Measurements from ENCODE around the gene NPAS4.
A peak's percentile ranks its signal among the peaks of the same experiment; 100 is the strongest.

Gene NPAS4

DNA sequence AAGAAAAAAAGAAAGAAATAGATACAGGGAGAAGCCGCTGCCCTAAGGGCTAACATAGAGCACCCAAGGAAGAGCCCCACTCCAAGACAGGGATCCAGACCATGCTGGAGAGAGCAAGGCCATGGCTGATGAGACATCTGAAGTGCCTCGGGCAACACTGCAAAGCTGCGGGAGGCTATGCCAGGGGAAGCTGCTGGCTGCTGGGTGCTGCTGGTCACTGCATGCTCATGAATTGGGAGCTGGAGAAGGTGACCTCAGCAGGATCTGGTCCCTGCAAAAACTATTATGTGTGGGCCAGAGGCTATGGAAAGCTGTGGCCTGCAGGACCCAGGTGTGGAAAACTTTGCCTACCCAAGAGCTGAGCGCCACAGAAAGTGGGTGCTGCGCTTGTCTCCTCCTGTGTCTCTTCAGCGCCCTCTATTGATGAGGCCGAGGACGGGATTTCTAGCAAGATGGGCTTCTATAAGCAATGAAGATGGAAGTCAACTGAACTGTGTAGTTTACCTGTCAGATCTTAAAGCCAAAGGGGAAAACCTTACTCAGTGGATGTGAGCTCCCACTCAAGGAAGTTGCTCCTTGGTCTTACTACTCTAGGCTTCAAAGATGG lies 32.0 kb upstream of the NPAS4 start:
- no peaks in the 10 kb centered on the region for H3K9me3 ChIP-seq (ENCODE audit: insufficient read depth, low read length)
- no peak for TF ChIP-seq YY1 (IDR thresholded peaks at IDR 0.05; ENCODE audit: insufficient read depth, insufficient read length)
- TF ChIP-seq ZNF274 (IDR thresholded peaks at IDR 0.05; ENCODE audit: low read depth, low read length): no peak
- peak; percentile 76 for DNase-seq (ENCODE audit: low read depth, low spot score)
- peaks cover 3% of the 10 kb centered on the region for H3K4me1 ChIP-seq (ENCODE audit: insufficient read depth, insufficient read length)
- peaks cover 11% of the 10 kb centered on the region for H3K27me3 ChIP-seq (ENCODE audit: insufficient read depth, insufficient read length)
- no peaks in the 10 kb centered on the region for H3K36me3 ChIP-seq (ENCODE audit: insufficient read depth, insufficient read length, low read length)
- peak overlapping the region; percentile 51 for H3K9ac ChIP-seq (ENCODE audit: insufficient read length, low read depth)
- H3K4me3 ChIP-seq (ENCODE audit: insufficient read length, low read depth): no peak overlapping the region

DNA sequence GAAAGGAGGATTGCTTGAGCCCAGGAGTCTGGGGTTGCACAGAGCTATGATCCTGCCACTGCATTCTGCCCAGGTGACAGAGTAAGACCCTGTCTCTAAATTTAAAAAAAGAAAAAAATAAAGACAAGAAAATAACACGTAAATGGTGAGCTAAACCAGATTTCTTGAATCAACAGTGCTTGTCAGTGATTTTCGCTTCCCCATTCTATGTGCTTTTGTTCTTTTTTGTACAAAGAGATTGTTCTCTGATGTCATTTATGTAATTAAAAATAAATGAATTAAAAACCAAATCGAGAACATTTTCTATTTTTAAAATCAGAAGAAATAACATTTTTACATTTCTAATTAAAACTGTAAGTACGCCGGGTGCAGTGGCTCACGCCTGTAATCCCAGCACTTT lies 29.5 kb upstream of the NPAS4 start:
- no peak for DNase-seq (ENCODE audit: low read depth, low spot score)
- H3K9me3 ChIP-seq (ENCODE audit: insufficient read depth, low read length): no peaks in the 10 kb centered on the region
- peaks cover 10% of the 10 kb centered on the region for H3K27me3 ChIP-seq (ENCODE audit: insufficient read depth, insufficient read length)
- TF ChIP-seq SUZ12 (IDR thresholded peaks at IDR 0.05; ENCODE audit: extremely low read depth, insufficient read depth, insufficient read length) (no peak), ZNF274 (IDR thresholded peaks at IDR 0.05; ENCODE audit: low read depth, low read length) (no peak), YY1 (IDR thresholded peaks at IDR 0.05; ENCODE audit: insufficient read depth, insufficient read length) (no peak)
- peaks cover 6% of the 10 kb centered on the region for H3K4me1 ChIP-seq (ENCODE audit: insufficient read depth, insufficient read length)
- no peaks in the 10 kb centered on the region for H3K36me3 ChIP-seq (ENCODE audit: insufficient read depth, insufficient read length, low read length)
- no peak overlapping the region for H3K4me3 ChIP-seq (ENCODE audit: insufficient read length, low read depth)
- no peak overlapping the region for H3K9ac ChIP-seq (ENCODE audit: insufficient read length, low read depth)

- Histone ChIP-seq H3K36me3 (ENCODE audit: insufficient read depth, insufficient read length, low read length) (no peaks in the 10 kb centered on the region), H3K9ac (ENCODE audit: insufficient read length, low read depth) (no peak overlapping the region), H3K9me3 (ENCODE audit: insufficient read depth, low read length) (no peaks in the 10 kb centered on the region), H3K4me3 (ENCODE audit: insufficient read length, low read depth) (no peak overlapping the region), H3K27me3 (ENCODE audit: insufficient read depth, insufficient read length) (no peaks in the 10 kb centered on the region), H3K4me1 (ENCODE audit: insufficient read depth, insufficient read length) (peaks cover 3% of the 10 kb centered on the region)
- TF ChIP-seq YY1 (IDR thresholded peaks at IDR 0.05; ENCODE audit: insufficient read depth, insufficient read length) (no peak), ZNF274 (IDR thresholded peaks at IDR 0.05; ENCODE audit: low read depth, low read length) (no peak), SUZ12 (IDR thresholded peaks at IDR 0.05; ENCODE audit: extremely low read depth, insufficient read depth, insufficient read length) (no peak)
- no peak for DNase-seq (ENCODE audit: low read depth, low spot score)
These were observed 26.9 kb upstream of the NPAS4 start for GRCh38 chr11:66393954-66394353.

- H3K36me3 ChIP-seq (ENCODE audit: insufficient read depth, insufficient read length, low read length): peaks cover 11% of the 10 kb centered on the region
- H3K9ac ChIP-seq (ENCODE audit: insufficient read length, low read depth): no peak overlapping the region
- H3K4me1 ChIP-seq (ENCODE audit: insufficient read depth, insufficient read length): peaks cover 20% of the 10 kb centered on the region
- TF ChIP-seq ZNF274 (IDR thresholded peaks at IDR 0.05; ENCODE audit: low read depth, low read length): no peak
- peaks cover 6% of the 10 kb centered on the region for H3K27me3 ChIP-seq (ENCODE audit: insufficient read depth, insufficient read length)
- no peak for DNase-seq (ENCODE audit: low read depth, low spot score)
- H3K9me3 ChIP-seq (ENCODE audit: insufficient read depth, low read length): no peaks in the 10 kb centered on the region
- H3K4me3 ChIP-seq (ENCODE audit: insufficient read length, low read depth): no peak overlapping the region
These were observed 13.2 kb upstream of the NPAS4 start for GRCh38 chr11:66407651-66408050.

- H3K4me3 ChIP-seq (ENCODE audit: insufficient read length, low read depth): peak overlapping the region; percentile 44
These were observed 12.2 kb upstream of the NPAS4 start for GRCh38 chr11:66408488-66409214.

DNA sequence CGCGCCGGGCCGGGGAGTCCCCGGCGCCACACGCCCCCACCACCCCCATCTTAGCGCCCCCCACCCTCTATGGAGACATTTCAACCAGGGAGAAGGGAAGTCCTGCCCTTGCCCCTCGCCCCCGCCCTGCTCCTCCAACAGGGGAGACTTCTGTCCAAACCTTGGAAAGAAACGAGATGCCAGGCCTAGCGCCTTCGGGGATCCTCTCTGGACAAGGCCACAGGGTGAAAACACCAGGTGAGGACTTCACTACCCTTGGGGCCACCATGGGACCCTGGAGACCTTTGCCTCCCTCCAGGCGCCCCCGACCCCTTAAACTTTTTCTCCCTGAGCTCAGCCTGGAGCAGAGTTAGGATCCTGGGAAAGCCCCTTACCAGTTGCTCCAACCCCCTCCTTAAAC lies 11.6 kb upstream of the NPAS4 start:
- Histone ChIP-seq H3K4me3 (ENCODE audit: insufficient read length, low read depth) (no peak overlapping the region), H3K9ac (ENCODE audit: insufficient read length, low read depth) (peak overlapping the region; percentile 52)
- no peak for DNase-seq (ENCODE audit: low read depth, low spot score)

More at GRCh38 chr11:66408488-66409214, 12.2 kb upstream of the NPAS4 start:
- Histone ChIP-seq H3K9ac (ENCODE audit: insufficient read length, low read depth) (peak overlapping the region; percentile 65), H3K27me3 (ENCODE audit: insufficient read depth, insufficient read length) (peaks cover 6% of the 10 kb centered on the region), H3K36me3 (ENCODE audit: insufficient read depth, insufficient read length, low read length) (peaks cover 18% of the 10 kb centered on the region), H3K4me1 (ENCODE audit: insufficient read depth, insufficient read length) (peaks cover 30% of the 10 kb centered on the region), H3K9me3 (ENCODE audit: insufficient read depth, low read length) (no peaks in the 10 kb centered on the region)
- no peak for TF ChIP-seq YY1 (IDR thresholded peaks at IDR 0.05; ENCODE audit: insufficient read depth, insufficient read length)
- no peak for TF ChIP-seq SUZ12 (IDR thresholded peaks at IDR 0.05; ENCODE audit: extremely low read depth, insufficient read depth, insufficient read length)
- TF ChIP-seq ZNF274 (IDR thresholded peaks at IDR 0.05; ENCODE audit: low read depth, low read length): no peak
- peak; percentile 90 for DNase-seq (ENCODE audit: low read depth, low spot score)

GRCh38 chr11:66410191-66410590 lies 10.6 kb upstream of the NPAS4 start:
- Histone ChIP-seq H3K9me3 (ENCODE audit: insufficient read depth, low read length) (no peaks in the 10 kb centered on the region), H3K4me1 (ENCODE audit: insufficient read depth, insufficient read length) (peaks cover 33% of the 10 kb centered on the region), H3K9ac (ENCODE audit: insufficient read length, low read depth) (no peak overlapping the region), H3K4me3 (ENCODE audit: insufficient read length, low read depth) (no peak overlapping the region), H3K27me3 (ENCODE audit: insufficient read depth, insufficient read length) (peaks cover 6% of the 10 kb centered on the region), H3K36me3 (ENCODE audit: insufficient read depth, insufficient read length, low read length) (peaks cover 18% of the 10 kb centered on the region)
- no peak for DNase-seq (ENCODE audit: low read depth, low spot score)
- TF ChIP-seq ZNF274 (IDR thresholded peaks at IDR 0.05; ENCODE audit: low read depth, low read length): no peak
- TF ChIP-seq SUZ12 (IDR thresholded peaks at IDR 0.05; ENCODE audit: extremely low read depth, insufficient read depth, insufficient read length): no peak
- no peak for TF ChIP-seq YY1 (IDR thresholded peaks at IDR 0.05; ENCODE audit: insufficient read depth, insufficient read length)

More for the DNA sequence above, 11.6 kb upstream of the NPAS4 start:
- Histone ChIP-seq H3K9me3 (ENCODE audit: insufficient read depth, low read length) (no peaks in the 10 kb centered on the region), H3K27me3 (ENCODE audit: insufficient read depth, insufficient read length) (peaks cover 6% of the 10 kb centered on the region), H3K4me1 (ENCODE audit: insufficient read depth, insufficient read length) (peaks cover 33% of the 10 kb centered on the region), H3K36me3 (ENCODE audit: insufficient read depth, insufficient read length, low read length) (peaks cover 18% of the 10 kb centered on the region)
- TF ChIP-seq SUZ12 (IDR thresholded peaks at IDR 0.05; ENCODE audit: extremely low read depth, insufficient read depth, insufficient read length) (no peak), ZNF274 (IDR thresholded peaks at IDR 0.05; ENCODE audit: low read depth, low read length) (no peak), YY1 (IDR thresholded peaks at IDR 0.05; ENCODE audit: insufficient read depth, insufficient read length) (no peak)
